Vagina (tissue), 2 donors: ENCODE results near the gene NINJ1.

Experiments
- CTCF ChIP-seq, 3 experiments: fragments of 450-650 bp in 2 of 3; fragments of 200-600 bp in 1 of 3; sonication (generic) in 1 of 3; IDR thresholded peaks; one replicate each; pipeline ENCODE4 v1.5.1; 2017 to 2019; ENCODE audit warnings: antibody characterized with exemption in 3 of 3, mild to moderate bottlenecking in 2 of 3, moderate library complexity in 2 of 3
- POLR2A ChIP-seq, 2 donors: fragments of 450-650 bp; IDR thresholded peaks; one replicate each; pipeline ENCODE4 v1.6.1; 2017; ENCODE audit warnings: antibody characterized with exemption in 2 of 2, mild to moderate bottlenecking in 2 of 2, moderate library complexity in 2 of 2

- no peak for TF ChIP-seq CTCF (IDR thresholded peaks at IDR 0.05)
- TF ChIP-seq POLR2A (IDR thresholded peaks at IDR 0.05), result no peak
Observed at GRCh38 chr9:93089481-93089991, 44.5 kb downstream of the NINJ1 start.
